Measurements from ENCODE around the gene GNGT1.
"Not testable (repeated sequence)": the region's sequence is repeated elsewhere in the genome, so short reads cannot be mapped to it uniquely, and the experiment has no call there.

GNGT1 gene

GRCh38 chr7:93902777-93903423 lies 3.5 kb upstream of the GNGT1 start:
- in situ Hi-C loops (cut with MboI; ENCODE audit: low sequenced_read_pairs): no loop called here

GRCh38 chr7:93910076-93910994 lies 4.0 kb downstream of the GNGT1 start:
- in situ Hi-C loops (cut with MboI; ENCODE audit: low sequenced_read_pairs): no loop called here

- in situ Hi-C loops (cut with MboI; ENCODE audit: low sequenced_read_pairs): not testable (repeated sequence)
Observed at GRCh38 chr7:93911242-93911641, 4.9 kb downstream of the GNGT1 start.

- in situ Hi-C loops (cut with MboI; ENCODE audit: low sequenced_read_pairs): not testable (repeated sequence)
Observed at GRCh38 chr7:93911661-93912060, 5.3 kb downstream of the GNGT1 start.

GRCh38 chr7:93913197-93913596 lies 6.8 kb downstream of the GNGT1 start:
- in situ Hi-C loops (cut with MboI; ENCODE audit: low sequenced_read_pairs): no loop called here

- in situ Hi-C loops (cut with MboI; ENCODE audit: low sequenced_read_pairs): no loop called here
Observed at GRCh38 chr7:93914581-93915066, 8.3 kb downstream of the GNGT1 start.

- in situ Hi-C loops (cut with MboI; ENCODE audit: low sequenced_read_pairs): not testable (repeated sequence)
Observed at GRCh38 chr7:93915206-93915842, 9.0 kb downstream of the GNGT1 start.

- in situ Hi-C loops (cut with MboI; ENCODE audit: low sequenced_read_pairs): not testable (repeated sequence)
Observed at GRCh38 chr7:93915888-93916287, 9.5 kb downstream of the GNGT1 start.

- in situ Hi-C loops (cut with MboI; ENCODE audit: low sequenced_read_pairs): not testable (repeated sequence)
Observed at GRCh38 chr7:93916315-93916714, 9.9 kb downstream of the GNGT1 start.

GRCh38 chr7:93920496-93921182 lies 14.3 kb downstream of the GNGT1 start:
- in situ Hi-C loops (cut with MboI; ENCODE audit: low sequenced_read_pairs): no loop called here

GRCh38 chr7:93921186-93921585 lies 14.8 kb downstream of the GNGT1 start:
- in situ Hi-C loops (cut with MboI; ENCODE audit: low sequenced_read_pairs): no loop called here

GRCh38 chr7:93921607-93922566 lies 15.5 kb downstream of the GNGT1 start, which contains the start of gene GNG11:
Gene GNG11 (plus strand): TSS chr7:93921735. CDS start chr7:93922138, 403 bp downstream.
- in situ Hi-C loops (cut with MboI; ENCODE audit: low sequenced_read_pairs): no loop called here

- in situ Hi-C loops (cut with MboI; ENCODE audit: low sequenced_read_pairs): no loop called here
Observed at GRCh38 chr7:93923296-93923695, 16.9 kb downstream of the GNGT1 start.

- in situ Hi-C loops (cut with MboI; ENCODE audit: low sequenced_read_pairs): no loop called here
Observed at GRCh38 chr7:93923942-93924341, 17.6 kb downstream of the GNGT1 start.

GRCh38 chr7:93926800-93927199 lies 20.4 kb downstream of the GNGT1 start:
- in situ Hi-C loops (cut with MboI; ENCODE audit: low sequenced_read_pairs): no loop called here

GRCh38 chr7:93927585-93927984 lies 21.2 kb downstream of the GNGT1 start:
- in situ Hi-C loops (cut with MboI; ENCODE audit: low sequenced_read_pairs): no loop called here

GRCh38 chr7:93931655-93932054 lies 25.3 kb downstream of the GNGT1 start:
- in situ Hi-C loops (cut with MboI; ENCODE audit: low sequenced_read_pairs): no loop called here

GRCh38 chr7:93933156-93933555 lies 26.8 kb downstream of the GNGT1 start:
- in situ Hi-C loops (cut with MboI; ENCODE audit: low sequenced_read_pairs): no loop called here

GRCh38 chr7:93935102-93935501 lies 28.7 kb downstream of the GNGT1 start:
- in situ Hi-C loops (cut with MboI; ENCODE audit: low sequenced_read_pairs): no loop called here

GRCh38 chr7:93937818-93938217 lies 31.5 kb downstream of the GNGT1 start:
- in situ Hi-C loops (cut with MboI; ENCODE audit: low sequenced_read_pairs): no loop called here
